Hematopoietic multipotent progenitor cell treated with erythropoietin and hydrocortisone succinate and interleukin-3 and kit ligand, for 17 days (in vitro differentiated cells): ENCODE data around the gene KCTD16.
A peak's percentile ranks its signal among the peaks of the same experiment; 100 is the strongest.

ENCODE experiments used
- DNase-seq: peaks from one replicate; pipeline ENCODE4 v3.0.0-alpha.2; 2015; ENCODE audit warnings: low spot score

KCTD16 gene

GRCh38 chr5:144170276-144171024 is at the start of gene KCTD16, which contains the start of gene YIPF5:
TSS of gene KCTD16 (plus strand) at chr5:144170873.
TSS of gene YIPF5 (minus strand) at chr5:144170659. CDS start at chr5:144169955, 704 bp downstream.
- peak; percentile 95 for DNase-seq

- DNase-seq, result no peak
Observed at GRCh38 chr5:144121577-144121976, 49.1 kb upstream of the KCTD16 start.

- DNase-seq, result no peak
Observed at GRCh38 chr5:144122081-144122480, 48.6 kb upstream of the KCTD16 start.

GRCh38 chr5:144122641-144123040 is 48.0 kb upstream of the KCTD16 start:
- DNase-seq, result no peak

GRCh38 chr5:144125163-144125726 is 45.4 kb upstream of the KCTD16 start:
- DNase-seq, result no peak

GRCh38 chr5:144126707-144127106 is 44.0 kb upstream of the KCTD16 start:
- DNase-seq, result no peak

- no peak for DNase-seq
Observed at GRCh38 chr5:144128844-144129243, 41.8 kb upstream of the KCTD16 start.

- no peak for DNase-seq
Observed at GRCh38 chr5:144130306-144130705, 40.4 kb upstream of the KCTD16 start.

GRCh38 chr5:144131261-144131660 is 39.4 kb upstream of the KCTD16 start:
- DNase-seq, result no peak

GRCh38 chr5:144133050-144133633 is 37.5 kb upstream of the KCTD16 start:
- DNase-seq, result peak; percentile 7

- DNase-seq, result no peak
Observed at GRCh38 chr5:144134194-144134826, 36.4 kb upstream of the KCTD16 start.

GRCh38 chr5:144135113-144135762 is 35.4 kb upstream of the KCTD16 start:
- DNase-seq, result no peak

- DNase-seq, result no peak
Observed at GRCh38 chr5:144139586-144139985, 31.1 kb upstream of the KCTD16 start.

GRCh38 chr5:144141585-144141984 is 29.1 kb upstream of the KCTD16 start:
- no peak for DNase-seq

- DNase-seq, result no peak
Observed at GRCh38 chr5:144142139-144142823, 28.4 kb upstream of the KCTD16 start.

GRCh38 chr5:144142824-144143162 is 27.9 kb upstream of the KCTD16 start:
- DNase-seq, result no peak

- DNase-seq, result no peak
Observed at GRCh38 chr5:144143625-144144024, 27.0 kb upstream of the KCTD16 start.

- no peak for DNase-seq
Observed at GRCh38 chr5:144144956-144145751, 25.5 kb upstream of the KCTD16 start.

- DNase-seq, result no peak
Observed at GRCh38 chr5:144151026-144151425, 19.6 kb upstream of the KCTD16 start.

- DNase-seq, result no peak
Observed at GRCh38 chr5:144156767-144157171, 13.9 kb upstream of the KCTD16 start.

- no peak for DNase-seq
Observed at GRCh38 chr5:144162686-144163085, 8.0 kb upstream of the KCTD16 start.
